Muscle layer of duodenum (tissue), 2 donors: ENCODE data around the gene NBPF1.
"Not testable (repeated sequence)": the region's sequence is repeated elsewhere in the genome, so short reads cannot be mapped to it uniquely, and the experiment has no call there.

Source experiments
- H3K27ac ChIP-seq: one replicate; pipeline ENCODE4 v1.7.0; 2013; ENCODE audit warnings: mild to moderate bottlenecking, low read length
- H3K27me3 ChIP-seq: one replicate; pipeline ENCODE4 v1.7.0; 2013; ENCODE audit warnings: low read depth, mild to moderate bottlenecking, control low read depth, low read length
- H3K36me3 ChIP-seq, 2 donors: one replicate each; pipeline ENCODE4 v1.7.0; 2013; ENCODE audit warnings: low read length in 2 of 2, control low read depth in 1 of 2, mild to moderate bottlenecking in 1 of 2; ENCODE audit not compliant: insufficient read depth in 2 of 2, control insufficient read depth in 1 of 2
- H3K4me1 ChIP-seq, 2 donors: one replicate each; pipeline ENCODE4 v1.7.0; 2013; ENCODE audit warnings: low read length in 2 of 2, mild to moderate bottlenecking in 2 of 2, control low read depth in 1 of 2, moderate library complexity in 1 of 2; ENCODE audit not compliant: insufficient read depth in 2 of 2, control insufficient read depth in 1 of 2
- H3K4me3 ChIP-seq, 2 donors: one replicate each; pipeline ENCODE4 v1.7.0; 2013; ENCODE audit warnings: low read length in 2 of 2, low read depth in 1 of 2, mild to moderate bottlenecking in 1 of 2
- H3K9me3 ChIP-seq, 2 donors: one replicate each; pipeline ENCODE4 v1.7.0; 2013; ENCODE audit warnings: low read length in 2 of 2, control low read depth in 1 of 2, mild to moderate bottlenecking in 1 of 2; ENCODE audit not compliant: control insufficient read depth in 1 of 2
- donor health status: healthy.

NBPF1 gene

GRCh38 chr1:16607433-16607851 is 5.9 kb downstream of the NBPF1 start:
- Histone ChIP-seq H3K4me1 (peaks cover 0 to 10% of the 10 kb centered on the region in 2 donors), H3K4me3 (no peak overlapping the region), H3K9me3 (no peaks in the 10 kb centered on the region), H3K27ac (no peak overlapping the region), H3K36me3 (peaks cover 26 to 40% of the 10 kb centered on the region in 2 donors), H3K27me3 (no peaks in the 10 kb centered on the region)

- not testable (repeated sequence) for H3K27me3 ChIP-seq, H3K9me3 ChIP-seq, H3K4me3 ChIP-seq, H3K27ac ChIP-seq, H3K4me1 ChIP-seq
- peaks cover 26 to 40% of the 10 kb centered on the region in 2 donors for H3K36me3 ChIP-seq
These were observed 6.5 kb downstream of the NBPF1 start for GRCh38 chr1:16606666-16607432.

- H3K27ac ChIP-seq, result no peak overlapping the region
- H3K27me3 ChIP-seq, result no peaks in the 10 kb centered on the region
- peaks cover 26 to 40% of the 10 kb centered on the region in 2 donors for H3K36me3 ChIP-seq
- H3K4me3 ChIP-seq, result no peak overlapping the region
- no peaks in the 10 kb centered on the region for H3K9me3 ChIP-seq
- no peaks in the 10 kb centered on the region for H3K4me1 ChIP-seq
These were observed 7.5 kb downstream of the NBPF1 start for GRCh38 chr1:16605532-16606505.

GRCh38 chr1:16605213-16605525 is 8.2 kb downstream of the NBPF1 start:
- Histone ChIP-seq H3K27ac (no peak overlapping the region), H3K9me3 (no peaks in the 10 kb centered on the region), H3K4me1 (no peaks in the 10 kb centered on the region), H3K36me3 (peaks cover 26 to 40% of the 10 kb centered on the region in 2 donors), H3K4me3 (no peak overlapping the region), H3K27me3 (no peaks in the 10 kb centered on the region)

GRCh38 chr1:16604514-16605212 is 8.7 kb downstream of the NBPF1 start:
- H3K27ac ChIP-seq, H3K27me3 ChIP-seq, H3K4me1 ChIP-seq, H3K4me3 ChIP-seq, H3K9me3 ChIP-seq: not testable (repeated sequence)
- H3K36me3 ChIP-seq, result peaks cover 26 to 40% of the 10 kb centered on the region in 2 donors

- H3K36me3 ChIP-seq, result peaks cover 26 to 38% of the 10 kb centered on the region in 2 donors
- not testable (repeated sequence) for H3K9me3 ChIP-seq, H3K4me3 ChIP-seq, H3K4me1 ChIP-seq, H3K27ac ChIP-seq, H3K27me3 ChIP-seq
These were observed 9.7 kb downstream of the NBPF1 start for GRCh38 chr1:16603623-16604022.

GRCh38 chr1:16602336-16603011 is 10.9 kb downstream of the NBPF1 start:
- H3K27me3 ChIP-seq, H3K27ac ChIP-seq: not testable (repeated sequence)

GRCh38 chr1:16600855-16601786 is 12.2 kb downstream of the NBPF1 start:
- not testable (repeated sequence) for H3K27ac ChIP-seq, H3K9me3 ChIP-seq, H3K4me1 ChIP-seq, H3K4me3 ChIP-seq, H3K27me3 ChIP-seq
- H3K36me3 ChIP-seq, result peaks cover 13 to 15% of the 10 kb centered on the region in 2 donors

More at GRCh38 chr1:16602336-16603011, 10.9 kb downstream of the NBPF1 start:
- peaks cover 18 to 26% of the 10 kb centered on the region in 2 donors for H3K36me3 ChIP-seq
- not testable (repeated sequence) for H3K9me3 ChIP-seq, H3K4me3 ChIP-seq, H3K4me1 ChIP-seq

GRCh38 chr1:16599326-16599725 is 14.0 kb downstream of the NBPF1 start:
- H3K27me3 ChIP-seq, H3K36me3 ChIP-seq, H3K9me3 ChIP-seq, H3K4me3 ChIP-seq, H3K27ac ChIP-seq, H3K4me1 ChIP-seq: not testable (repeated sequence)

GRCh38 chr1:16595216-16595615 is 18.1 kb downstream of the NBPF1 start:
- H3K27ac ChIP-seq, H3K27me3 ChIP-seq, H3K36me3 ChIP-seq, H3K4me3 ChIP-seq, H3K4me1 ChIP-seq, H3K9me3 ChIP-seq: not testable (repeated sequence)
